HepG2 (cell line): ENCODE data around the gene GARIN5A. TPM values are rescaled to one million over a fixed set of nuclear protein-coding genes. Genes with fewer than 3 reads are reported as not detected.

Experiments used
- ATAC-seq: fragments of 200-7000 bp; cut with Tn5 transposase; 3 replicates; pipeline ENCODE4 v1.9.1; 2020; ENCODE audit warnings: mild to moderate bottlenecking, moderate library complexity
- BruUV-seq: library from RNA; stranded (reverse); fragments of 400-500 nt; replicated peaks from 2 replicates; lab custom pipeline; 2021; lab: Mats Ljungman, UMichigan
- CTCF ChIA-PET: fragments of 300-600 bp; formaldehyde crosslinking; extraction: SDS; loops from one replicate; lab custom pipeline; 2021; ENCODE audit warnings: low total read pairs, inconsistent platforms, low intra/inter-chr PET ratio; lab: Yijun Ruan, JAX
- POLR2A ChIA-PET: fragments of 350-600 bp; sonication (Branson Sonifier 250); formaldehyde crosslinking; loops from one replicate; lab custom pipeline; 2020; ENCODE audit warnings: antibody characterized with exemption, inconsistent platforms; lab: Yijun Ruan, JAX
- DNase-seq: peaks from one replicate; pipeline ENCODE4 v3.0.0-alpha.2; 2015; ENCODE audit warnings: low spot score
- FAIRE-seq: peaks from 3 replicates; lab custom pipeline; 2011; peaks lifted over from hg19 to GRCh38; lab: Jason Lieb, UNC
- H2AFZ ChIP-seq: one replicate; pipeline ENCODE4 v1.6.1; 2011; ENCODE audit warnings: low read length, inconsistent platforms
- H3K27ac ChIP-seq: fragments of 300-600 bp; 3 replicates; pipeline ENCODE4 v1.8.0; 2011; ENCODE audit warnings: mixed run types, mild to moderate bottlenecking, mixed read lengths, low read length, inconsistent platforms; ENCODE audit not compliant: insufficient read depth; ENCODE audit errors: extremely low read length
- H3K27me3 ChIP-seq, 2 experiments: fragments of 200-600 bp in 1 of 2; 2 replicates in 1 of 2; 3 replicates in 1 of 2; pipeline versions ENCODE4 v1.6.0 to v1.8.0; 2011; ENCODE audit warnings: low read length in 2 of 2, mild to moderate bottlenecking in 2 of 2, moderate library complexity in 2 of 2, inconsistent platforms in 1 of 2; ENCODE audit not compliant: insufficient read depth in 2 of 2, control insufficient read depth in 1 of 2
- H3K36me3 ChIP-seq, 2 experiments: fragments of 200-600 bp in 1 of 2; replicated peaks in 1 of 2; 2 replicates in 1 of 2; 3 replicates in 1 of 2; pipeline versions ENCODE4 v1.5.1 to v1.8.0; 2011; ENCODE audit warnings: low read length in 2 of 2, inconsistent platforms in 1 of 2; ENCODE audit not compliant: insufficient read depth in 2 of 2, control insufficient read depth in 1 of 2
- H3K4me1 ChIP-seq: 2 replicates; pipeline ENCODE4 v1.5.1; 2012; ENCODE audit warnings: low read length, inconsistent platforms; ENCODE audit not compliant: insufficient read depth
- H3K4me2 ChIP-seq: 2 replicates; pipeline ENCODE4 v1.6.0; 2011; ENCODE audit warnings: low read depth, low read length, inconsistent platforms
- H3K4me3 ChIP-seq, 3 experiments: fragments of 200-600 bp in 1 of 3; sonication (generic), shearing (Covaris generic) in 1 of 3; replicated peaks in 1 of 3; 2 replicates each; pipeline ENCODE4 v1.5.1; 2011 to 2016; ENCODE audit warnings: low read length in 3 of 3, inconsistent platforms in 2 of 3, low read depth in 2 of 3, mild to moderate bottlenecking in 2 of 3, control low read depth in 1 of 3, mixed read lengths in 1 of 3; ENCODE audit not compliant: insufficient read depth in 1 of 3
- H3K79me2 ChIP-seq: one replicate; pipeline ENCODE4 v1.6.1; 2011; ENCODE audit warnings: low read length, inconsistent platforms; ENCODE audit not compliant: insufficient read depth
- H3K9ac ChIP-seq: 2 replicates; pipeline ENCODE4 v1.6.0; 2011; ENCODE audit warnings: mild to moderate bottlenecking, low read depth, low read length, inconsistent platforms; ENCODE audit not compliant: insufficient read depth
- H3K9me3 ChIP-seq: 2 replicates; pipeline ENCODE4 v1.5.1; 2012; ENCODE audit warnings: mild to moderate bottlenecking, low read length
- H4K20me1 ChIP-seq: 2 replicates; pipeline ENCODE4 v1.6.0; 2011; ENCODE audit warnings: inconsistent platforms, mild to moderate bottlenecking, low read length, moderate library complexity; ENCODE audit not compliant: insufficient read depth
- FOXC1 ChIP-seq: sonication (generic); formaldehyde crosslinking; IDR thresholded peaks from 2 replicates; pipeline ENCODE4 v1.8.0; 2022; ENCODE audit warnings: mild to moderate bottlenecking, missing genetic modification reagents, borderline replicate concordance
- HDAC1 ChIP-seq: sonication (generic); formaldehyde crosslinking; IDR thresholded peaks from 2 replicates; pipeline ENCODE4 v1.5.1; 2020; ENCODE audit warnings: mild to moderate bottlenecking, missing genetic modification reagents
- JUND ChIP-seq: sonication (generic); formaldehyde crosslinking; IDR thresholded peaks from 2 replicates; pipeline ENCODE4 v1.8.0; 2022; ENCODE audit warnings: mild to moderate bottlenecking, missing genetic modification reagents
- MBNL3 ChIP-seq: fragments of 250-450 bp; sonication (Bioruptor Pico); conservative IDR thresholded peaks from 2 replicates; pipeline ENCODE4 v1.8.0; 2022; ENCODE audit warnings: mild to moderate bottlenecking, inconsistent platforms
- NR2F6 ChIP-seq, 2 experiments: IDR thresholded peaks; 2 replicates each; pipeline ENCODE4 v1.6.1; 2016; ENCODE audit warnings: antibody characterized with exemption in 1 of 2, mild to moderate bottlenecking in 1 of 2
- ZMYM3 ChIP-seq: sonication (generic); formaldehyde crosslinking; IDR thresholded peaks from 2 replicates; pipeline ENCODE4 v1.5.1; 2020; ENCODE audit warnings: mild to moderate bottlenecking, missing genetic modification reagents
- ZNF280B ChIP-seq: sonication (generic); formaldehyde crosslinking; IDR thresholded peaks from 2 replicates; pipeline ENCODE4 v1.5.0; 2020; ENCODE audit warnings: missing genetic modification reagents, mild to moderate bottlenecking, borderline replicate concordance
- ZNF740 ChIP-seq: sonication (generic); formaldehyde crosslinking; IDR thresholded peaks from 2 replicates; pipeline ENCODE4 v1.4.0; 2020; ENCODE audit warnings: missing genetic modification reagents
- ZNF768 ChIP-seq: sonication (generic); formaldehyde crosslinking; IDR thresholded peaks from 2 replicates; pipeline ENCODE4 v1.4.0; 2020; ENCODE audit warnings: missing genetic modification reagents
- WGBS: methylation state at CpG from one replicate; pipeline ENCODE4 v1.1.6; 2017; ENCODE audit warnings: low lambda C conversion rate; 5-methylcytosine and 5-hydroxymethylcytosine counted together
- in situ Hi-C: cut with HindIII; loops from 2 replicates; pipeline ENCODE4 v1.10.0; 2017; ENCODE audit warnings: low pct_unique_long_range_greater_than_20kb; ENCODE audit not compliant: extremely low pct_ligation_motif_present
- intact Hi-C: fragments of 100-400 bp; cut with micrococcal nuclease; formaldehyde crosslinking; loops from one replicate; pipeline ENCODE4 v1.10.0; 2022; ENCODE audit not compliant: unreplicated experiment
- polyA plus RNA-seq, 8 experiments: library from polyadenylated mRNA; depleted of rRNA in 3 of 8; stranded (reverse) in 7 of 8; unstranded in 1 of 8; fragments of >200 nt; fragmentation: Illumina TruSeq in 4 of 8; extraction: Trizol in 4 of 8; gene quantifications; 2 replicates each; pipeline versions ENCODE4 v1.2.1 to v1.2.3, GENCODE V29; 2011 to 2016; ENCODE audit warnings: low read depth in 4 of 8, missing spikeins in 1 of 8, mixed read lengths in 1 of 8; ENCODE audit not compliant: insufficient read depth in 1 of 8
- total RNA-seq, 5 experiments: library from RNA; depleted of rRNA; stranded (reverse); fragments of >200 nt; fragmentation: Illumina TruSeq; extraction: Trizol; gene quantifications; 2 replicates each; pipeline ENCODE4 v1.2.3, GENCODE V29; 2016; ENCODE audit warnings: low read depth in 1 of 5
- TF ChIP-seq, protein P1 (sequence below): sonication (generic); formaldehyde crosslinking; IDR thresholded peaks from 2 replicates; pipeline ENCODE4 v1.4.0; 2020; ENCODE audit warnings: missing genetic modification reagents
- TF ChIP-seq, protein P2 (sequence below): sonication (generic); formaldehyde crosslinking; IDR thresholded peaks from 2 replicates; pipeline ENCODE4 v1.5.0; 2020; ENCODE audit warnings: mild to moderate bottlenecking, missing genetic modification reagents, borderline replicate concordance
- TF ChIP-seq, protein P3 (sequence below): sonication (generic); formaldehyde crosslinking; IDR thresholded peaks from 2 replicates; pipeline ENCODE4 v1.8.1; 2023; ENCODE audit warnings: mild to moderate bottlenecking, missing genetic modification reagents

Gene GARIN5A
- total and polyA plus RNA-seq, 2 of the 13 experiments (the other 11 are each of a cell fraction or from before 2014, with no cell fraction given) = not detected

DNA sequence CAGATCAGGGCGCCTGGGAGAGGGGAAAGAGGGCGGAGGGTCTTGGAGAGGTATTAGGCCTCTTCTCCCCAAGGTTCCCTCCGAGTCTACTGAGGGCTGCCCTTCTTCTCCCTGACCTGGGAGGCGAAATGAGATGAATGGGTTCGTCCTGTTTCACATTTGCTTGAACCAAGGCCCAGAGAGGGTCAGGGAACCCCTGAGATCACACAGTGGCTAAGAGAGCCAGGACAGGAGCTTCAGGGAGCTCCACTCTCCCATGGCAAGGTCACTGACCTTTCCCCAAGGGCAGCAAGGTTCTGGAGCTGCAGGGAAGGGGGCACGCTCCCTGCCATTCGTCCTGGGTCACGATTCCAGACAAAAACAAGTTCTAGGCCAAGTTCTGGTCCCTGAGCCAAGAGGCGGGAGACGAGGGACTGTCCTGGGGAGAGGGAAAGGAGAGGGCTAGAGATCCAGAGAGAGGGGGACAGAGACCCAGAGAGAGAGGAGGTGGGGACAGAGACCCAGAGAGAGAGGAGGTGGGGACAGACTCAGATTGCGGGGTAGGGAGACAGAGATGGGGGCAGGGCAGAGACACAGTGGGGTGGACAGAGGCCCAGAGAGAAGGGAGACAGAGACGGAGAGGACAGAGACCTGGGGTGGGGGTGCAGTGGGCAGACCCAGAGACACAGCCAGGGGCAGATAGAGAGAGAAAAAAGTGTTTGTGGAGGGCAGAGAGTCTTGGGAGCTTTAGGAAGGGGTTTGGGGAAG is 36.5 kb upstream of the GARIN5A start:
- peak; percentile 4; the same call in 2 of the 3 replicates for ATAC-seq

More for the DNA sequence above, 36.5 kb upstream of the GARIN5A start:
- Histone ChIP-seq H3K9ac (peak overlapping the region; percentile 76), H3K36me3 (no peaks in the 10 kb centered on the region), H3K27me3 (no peaks in the 10 kb centered on the region; a peak in 2 of 5 replicates), H3K9me3 (no peaks in the 10 kb centered on the region), H3K4me3 (peak overlapping the region; percentile 54 to 71 (median 58); a peak in 5 of 6 replicates), H3K79me2 (no peaks in the 10 kb centered on the region)
- DNase-seq (no peak), FAIRE-seq (no peak)
- TSS peak; percentile 69 for BruUV-seq
- 20% methylated on average over 10 of the region's 12 CpGs for WGBS
- POLR2A ChIA-PET = no interaction called here
- in situ Hi-C loops = no loop called here
- TF ChIP-seq JUND (CRISPR knock-in tag) (no peak), ZMYM3 (peak; percentile 62; the same call in 1 of the 2 replicates), ZNF740 (CRISPR knock-in tag) (peak; percentile 57; the same call in 1 of the 2 replicates), ZNF280B (CRISPR knock-in tag) (peak; percentile 7; the same call in 1 of the 2 replicates), FOXC1 (CRISPR knock-in tag) (0 out of 2 replicates have a peak, but pooled peaks have one; percentile 37), MBNL3 (no peak), ZNF768 (CRISPR knock-in tag) (peak; percentile 94), NR2F6 (IDR thresholded peaks at IDR 0.05) (no peak), NR2F6 (CRISPR knock-in tag; IDR thresholded peaks at IDR 0.05) (0 out of 2 replicates have a peak, but pooled peaks have one; percentile 10), HDAC1 (CRISPR knock-in tag) (peak; percentile 9; the same call in 1 of the 2 replicates)
- TF ChIP-seq, protein P1, sequence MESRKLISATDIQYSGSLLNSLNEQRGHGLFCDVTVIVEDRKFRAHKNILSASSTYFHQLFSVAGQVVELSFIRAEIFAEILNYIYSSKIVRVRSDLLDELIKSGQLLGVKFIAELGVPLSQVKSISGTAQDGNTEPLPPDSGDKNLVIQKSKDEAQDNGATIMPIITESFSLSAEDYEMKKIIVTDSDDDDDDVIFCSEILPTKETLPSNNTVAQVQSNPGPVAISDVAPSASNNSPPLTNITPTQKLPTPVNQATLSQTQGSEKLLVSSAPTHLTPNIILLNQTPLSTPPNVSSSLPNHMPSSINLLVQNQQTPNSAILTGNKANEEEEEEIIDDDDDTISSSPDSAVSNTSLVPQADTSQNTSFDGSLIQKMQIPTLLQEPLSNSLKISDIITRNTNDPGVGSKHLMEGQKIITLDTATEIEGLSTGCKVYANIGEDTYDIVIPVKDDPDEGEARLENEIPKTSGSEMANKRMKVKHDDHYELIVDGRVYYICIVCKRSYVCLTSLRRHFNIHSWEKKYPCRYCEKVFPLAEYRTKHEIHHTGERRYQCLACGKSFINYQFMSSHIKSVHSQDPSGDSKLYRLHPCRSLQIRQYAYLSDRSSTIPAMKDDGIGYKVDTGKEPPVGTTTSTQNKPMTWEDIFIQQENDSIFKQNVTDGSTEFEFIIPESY (CRISPR knock-in tag) = no peak
- TF ChIP-seq, protein P2, sequence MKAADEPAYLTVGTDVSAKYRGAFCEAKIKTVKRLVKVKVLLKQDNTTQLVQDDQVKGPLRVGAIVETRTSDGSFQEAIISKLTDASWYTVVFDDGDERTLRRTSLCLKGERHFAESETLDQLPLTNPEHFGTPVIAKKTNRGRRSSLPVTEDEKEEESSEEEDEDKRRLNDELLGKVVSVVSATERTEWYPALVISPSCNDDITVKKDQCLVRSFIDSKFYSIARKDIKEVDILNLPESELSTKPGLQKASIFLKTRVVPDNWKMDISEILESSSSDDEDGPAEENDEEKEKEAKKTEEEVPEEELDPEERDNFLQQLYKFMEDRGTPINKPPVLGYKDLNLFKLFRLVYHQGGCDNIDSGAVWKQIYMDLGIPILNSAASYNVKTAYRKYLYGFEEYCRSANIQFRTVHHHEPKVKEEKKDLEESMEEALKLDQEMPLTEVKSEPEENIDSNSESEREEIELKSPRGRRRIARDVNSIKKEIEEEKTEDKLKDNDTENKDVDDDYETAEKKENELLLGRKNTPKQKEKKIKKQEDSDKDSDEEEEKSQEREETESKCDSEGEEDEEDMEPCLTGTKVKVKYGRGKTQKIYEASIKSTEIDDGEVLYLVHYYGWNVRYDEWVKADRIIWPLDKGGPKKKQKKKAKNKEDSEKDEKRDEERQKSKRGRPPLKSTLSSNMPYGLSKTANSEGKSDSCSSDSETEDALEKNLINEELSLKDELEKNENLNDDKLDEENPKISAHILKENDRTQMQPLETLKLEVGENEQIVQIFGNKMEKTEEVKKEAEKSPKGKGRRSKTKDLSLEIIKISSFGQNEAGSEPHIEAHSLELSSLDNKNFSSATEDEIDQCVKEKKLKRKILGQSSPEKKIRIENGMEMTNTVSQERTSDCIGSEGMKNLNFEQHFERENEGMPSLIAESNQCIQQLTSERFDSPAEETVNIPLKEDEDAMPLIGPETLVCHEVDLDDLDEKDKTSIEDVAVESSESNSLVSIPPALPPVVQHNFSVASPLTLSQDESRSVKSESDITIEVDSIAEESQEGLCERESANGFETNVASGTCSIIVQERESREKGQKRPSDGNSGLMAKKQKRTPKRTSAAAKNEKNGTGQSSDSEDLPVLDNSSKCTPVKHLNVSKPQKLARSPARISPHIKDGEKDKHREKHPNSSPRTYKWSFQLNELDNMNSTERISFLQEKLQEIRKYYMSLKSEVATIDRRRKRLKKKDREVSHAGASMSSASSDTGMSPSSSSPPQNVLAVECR = peak; percentile 16; the same call in 1 of the 2 replicates
- TF ChIP-seq, protein P3, sequence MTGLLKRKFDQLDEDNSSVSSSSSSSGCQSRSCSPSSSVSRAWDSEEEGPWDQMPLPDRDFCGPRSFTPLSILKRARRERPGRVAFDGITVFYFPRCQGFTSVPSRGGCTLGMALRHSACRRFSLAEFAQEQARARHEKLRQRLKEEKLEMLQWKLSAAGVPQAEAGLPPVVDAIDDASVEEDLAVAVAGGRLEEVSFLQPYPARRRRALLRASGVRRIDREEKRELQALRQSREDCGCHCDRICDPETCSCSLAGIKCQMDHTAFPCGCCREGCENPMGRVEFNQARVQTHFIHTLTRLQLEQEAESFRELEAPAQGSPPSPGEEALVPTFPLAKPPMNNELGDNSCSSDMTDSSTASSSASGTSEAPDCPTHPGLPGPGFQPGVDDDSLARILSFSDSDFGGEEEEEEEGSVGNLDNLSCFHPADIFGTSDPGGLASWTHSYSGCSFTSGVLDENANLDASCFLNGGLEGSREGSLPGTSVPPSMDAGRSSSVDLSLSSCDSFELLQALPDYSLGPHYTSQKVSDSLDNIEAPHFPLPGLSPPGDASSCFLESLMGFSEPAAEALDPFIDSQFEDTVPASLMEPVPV (CRISPR knock-in tag) = 0 out of 2 replicates have a peak, but pooled peaks have one; percentile 9
- TF ChIP-seq, all 625 proteins: peak for 9
- H3K4me1 ChIP-seq = peaks cover 29% of the 10 kb centered on the region
- H4K20me1 ChIP-seq = no peaks in the 10 kb centered on the region
- no peak overlapping the region for H2AFZ ChIP-seq
- CTCF ChIA-PET = no interaction called here
- peak overlapping the region; percentile 71 for H3K4me2 ChIP-seq
- peak overlapping the region; percentile 44 for H3K27ac ChIP-seq
- intact Hi-C loops = no loop called here
